Measurements from ENCODE around the gene SRPX. TPM values are rescaled to one million over a fixed set of nuclear protein-coding genes. Genes with fewer than 3 reads are reported as not detected.

The SRPX gene
- total RNA-seq, 4 donors from 2014 or later: 40.7 to 95.3 (median 79.7) TPM

DNA sequence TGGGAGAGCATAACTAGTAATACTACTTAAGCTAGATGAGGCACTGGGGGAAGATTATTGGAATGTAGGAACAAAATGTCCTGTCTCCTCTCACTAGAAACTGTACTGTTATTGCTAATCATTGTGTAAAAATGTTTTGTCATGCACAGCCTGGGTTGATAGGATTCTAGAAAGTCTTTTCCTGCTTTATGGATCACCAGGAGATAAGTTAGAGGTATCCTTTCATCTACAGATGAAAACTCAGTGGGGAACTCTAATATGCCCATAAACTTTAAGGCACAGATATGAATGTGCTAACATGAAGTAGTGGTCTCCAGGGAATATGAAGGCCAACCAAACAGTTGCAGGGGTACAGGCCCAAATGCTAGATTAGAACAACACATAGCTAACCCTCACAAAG, 57.5 kb downstream of the SRPX start:
- H3K36me3 ChIP-seq: peaks cover 0 to 10% (median 0%) of the 10 kb centered on the region in 4 donors
- TF ChIP-seq EP300 (IDR thresholded peaks at IDR 0.05) (no peak), POLR2AphosphoS5 (IDR thresholded peaks at IDR 0.05) (no peak), POLR2A (IDR thresholded peaks at IDR 0.05; ENCODE audit: low read depth) (no peak)
- TF ChIP-seq, protein P1, sequence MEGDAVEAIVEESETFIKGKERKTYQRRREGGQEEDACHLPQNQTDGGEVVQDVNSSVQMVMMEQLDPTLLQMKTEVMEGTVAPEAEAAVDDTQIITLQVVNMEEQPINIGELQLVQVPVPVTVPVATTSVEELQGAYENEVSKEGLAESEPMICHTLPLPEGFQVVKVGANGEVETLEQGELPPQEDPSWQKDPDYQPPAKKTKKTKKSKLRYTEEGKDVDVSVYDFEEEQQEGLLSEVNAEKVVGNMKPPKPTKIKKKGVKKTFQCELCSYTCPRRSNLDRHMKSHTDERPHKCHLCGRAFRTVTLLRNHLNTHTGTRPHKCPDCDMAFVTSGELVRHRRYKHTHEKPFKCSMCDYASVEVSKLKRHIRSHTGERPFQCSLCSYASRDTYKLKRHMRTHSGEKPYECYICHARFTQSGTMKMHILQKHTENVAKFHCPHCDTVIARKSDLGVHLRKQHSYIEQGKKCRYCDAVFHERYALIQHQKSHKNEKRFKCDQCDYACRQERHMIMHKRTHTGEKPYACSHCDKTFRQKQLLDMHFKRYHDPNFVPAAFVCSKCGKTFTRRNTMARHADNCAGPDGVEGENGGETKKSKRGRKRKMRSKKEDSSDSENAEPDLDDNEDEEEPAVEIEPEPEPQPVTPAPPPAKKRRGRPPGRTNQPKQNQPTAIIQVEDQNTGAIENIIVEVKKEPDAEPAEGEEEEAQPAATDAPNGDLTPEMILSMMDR (IDR thresholded peaks at IDR 0.05): no peak
- no peak for DNase-seq (ENCODE audit: extremely low spot score)
- H3K27me3 ChIP-seq: no peaks in the 10 kb centered on the region
- H3K9me3 ChIP-seq: no peaks in the 10 kb centered on the region
- no peak overlapping the region for H3K4me3 ChIP-seq
- intact Hi-C loops (cut with DNase I): no loop called here
- no peak overlapping the region for H3K27ac ChIP-seq (replicated peaks in 1 of 4)
- no peaks in the 10 kb centered on the region for H3K4me1 ChIP-seq

DNA sequence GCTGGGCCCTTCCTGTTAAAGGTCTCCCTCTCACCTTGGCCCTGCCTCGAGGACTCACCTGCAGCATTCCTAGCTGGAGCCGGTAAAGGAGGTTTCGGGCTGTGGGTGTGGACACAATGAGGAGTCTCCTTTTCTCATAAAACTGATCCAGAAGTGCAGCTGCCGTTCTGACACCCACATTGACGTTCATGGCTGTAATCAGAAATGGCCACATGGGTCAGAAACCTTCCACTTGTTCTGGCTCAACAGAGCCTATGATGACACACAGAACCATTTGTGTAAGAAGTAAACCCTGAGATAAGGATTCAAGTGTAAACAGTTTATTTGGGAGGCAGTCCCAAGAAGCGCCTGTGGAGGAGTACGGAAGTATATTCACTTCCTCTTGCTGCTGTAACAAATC, 63.8 kb downstream of the SRPX start:
- Histone ChIP-seq H3K27me3 (no peaks in the 10 kb centered on the region), H3K4me1 (no peaks in the 10 kb centered on the region), H3K9me3 (no peaks in the 10 kb centered on the region), H3K27ac (replicated peaks in 1 of 4) (no peak overlapping the region), H3K4me3 (no peak overlapping the region), H3K36me3 (peaks cover 0 to 15% (median 2%) of the 10 kb centered on the region in 4 donors)
- intact Hi-C loops (cut with DNase I): no loop called here
- no peak for DNase-seq (ENCODE audit: extremely low spot score)
- TF ChIP-seq POLR2AphosphoS5 (IDR thresholded peaks at IDR 0.05) (no peak), EP300 (IDR thresholded peaks at IDR 0.05) (no peak)
- WGBS: 64% methylated on average over 6 of the region's 7 CpGs

DNA sequence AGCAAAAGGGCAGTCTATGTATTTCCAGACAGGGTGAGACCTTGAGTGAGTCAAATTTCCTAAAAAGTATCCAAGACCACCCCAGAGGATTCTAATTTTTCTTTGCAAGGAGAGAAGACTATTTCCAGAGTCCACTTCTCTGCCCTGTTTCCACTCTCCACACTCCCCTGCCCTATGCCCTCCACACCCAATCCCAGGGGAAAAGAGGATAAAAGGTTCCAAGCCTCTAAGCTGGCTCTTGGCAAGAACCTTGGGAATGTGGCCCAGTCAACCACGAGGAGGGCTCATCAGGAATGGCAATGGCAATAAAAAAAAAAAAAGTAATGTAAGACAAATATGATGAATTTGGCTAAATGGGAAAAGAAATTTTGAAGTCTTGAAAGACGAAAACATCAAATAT, 65.9 kb downstream of the SRPX start:
- WGBS: 41% methylated on average over 2 of the region's 2 CpGs

DNA sequence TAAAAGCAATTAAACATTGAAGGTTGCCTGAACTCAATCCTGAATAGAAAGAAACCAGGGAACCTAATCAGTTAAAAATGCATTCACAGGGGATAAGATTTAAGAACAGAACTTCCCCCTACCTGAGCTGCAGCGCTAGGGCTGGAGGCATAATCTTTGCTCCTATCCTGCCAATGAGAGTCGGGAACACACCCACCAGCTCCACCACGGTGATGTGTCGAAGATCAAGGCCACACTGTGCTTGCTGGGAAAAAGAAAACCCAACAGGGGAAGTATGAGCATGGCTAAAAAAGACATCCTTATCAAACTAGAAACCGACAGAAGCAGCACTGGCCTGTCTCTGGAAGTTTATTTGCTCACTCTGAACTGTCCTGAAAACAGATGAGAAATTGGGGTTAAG, 66.3 kb downstream of the SRPX start:
- no peak for DNase-seq (ENCODE audit: extremely low spot score)
- intact Hi-C loops (cut with DNase I): no loop called here
- 51% methylated on average over 5 of the region's 5 CpGs for WGBS

More for the DNA sequence above, 65.9 kb downstream of the SRPX start:
- no peak for DNase-seq (ENCODE audit: extremely low spot score)
- Histone ChIP-seq H3K27ac (replicated peaks in 1 of 4) (no peak overlapping the region), H3K4me3 (no peak overlapping the region), H3K36me3 (peaks cover 0 to 5% (median 2%) of the 10 kb centered on the region in 4 donors), H3K4me1 (no peaks in the 10 kb centered on the region), H3K9me3 (no peaks in the 10 kb centered on the region), H3K27me3 (no peaks in the 10 kb centered on the region)
- TF ChIP-seq POLR2AphosphoS5 (IDR thresholded peaks at IDR 0.05) (no peak), POLR2A (IDR thresholded peaks at IDR 0.05; ENCODE audit: low read depth) (no peak), EP300 (IDR thresholded peaks at IDR 0.05) (no peak)
- TF ChIP-seq, protein P1 (IDR thresholded peaks at IDR 0.05): no peak
- intact Hi-C loops (cut with DNase I): no loop called here

DNA sequence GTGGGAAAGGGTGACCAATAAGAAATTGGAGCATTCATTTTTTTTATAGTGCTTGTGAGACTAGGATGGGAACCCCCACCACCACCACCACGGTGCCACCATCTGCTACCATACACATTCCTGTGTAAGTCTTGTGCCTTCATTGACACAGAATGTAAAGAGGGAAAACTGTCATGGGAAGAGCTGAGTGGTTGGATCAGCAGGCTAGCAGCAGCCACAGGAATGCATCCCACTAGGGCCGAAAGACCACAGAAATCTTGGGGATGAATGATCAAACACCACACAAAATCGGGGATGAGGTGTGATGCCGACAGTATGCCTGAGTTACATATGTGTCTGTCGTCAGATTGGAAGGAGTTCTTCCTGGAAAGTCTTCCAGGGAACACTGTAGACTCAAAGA, 69.2 kb downstream of the SRPX start:
- intact Hi-C loops (cut with DNase I): no loop called here
- 68% methylated on average over 5 of the region's 5 CpGs for WGBS

More for the DNA sequence above, 66.3 kb downstream of the SRPX start:
- Histone ChIP-seq H3K4me1 (no peaks in the 10 kb centered on the region), H3K36me3 (peaks cover 0 to 5% (median 2%) of the 10 kb centered on the region in 4 donors), H3K4me3 (no peak overlapping the region), H3K27me3 (no peaks in the 10 kb centered on the region), H3K9me3 (no peaks in the 10 kb centered on the region), H3K27ac (replicated peaks in 1 of 4) (no peak overlapping the region)
- TF ChIP-seq POLR2A (IDR thresholded peaks at IDR 0.05; ENCODE audit: low read depth) (no peak), POLR2AphosphoS5 (IDR thresholded peaks at IDR 0.05) (no peak), EP300 (IDR thresholded peaks at IDR 0.05) (no peak)
- TF ChIP-seq, protein P1 (IDR thresholded peaks at IDR 0.05): no peak

More for the DNA sequence above, 69.2 kb downstream of the SRPX start:
- no peaks in the 10 kb centered on the region for H3K9me3 ChIP-seq
- no peak for DNase-seq (ENCODE audit: extremely low spot score)
- no peaks in the 10 kb centered on the region for H3K4me1 ChIP-seq
- no peak overlapping the region for H3K4me3 ChIP-seq
- no peaks in the 10 kb centered on the region for H3K27me3 ChIP-seq
- H3K27ac ChIP-seq (replicated peaks in 1 of 4): no peak overlapping the region
- TF ChIP-seq EP300 (IDR thresholded peaks at IDR 0.05): no peak
- no peak for TF ChIP-seq POLR2A (IDR thresholded peaks at IDR 0.05; ENCODE audit: low read depth)
- no peak for TF ChIP-seq POLR2AphosphoS5 (IDR thresholded peaks at IDR 0.05)
- TF ChIP-seq, protein P1 (IDR thresholded peaks at IDR 0.05): no peak
- H3K36me3 ChIP-seq: peaks cover 0 to 4% (median 2%) of the 10 kb centered on the region in 4 donors

Measured in esophagus muscularis mucosa (tissue), 4 donors.